Transverse colon (tissue), 4 donors: ENCODE results near the gene ALK. TPM values are rescaled to one million over a fixed set of nuclear protein-coding genes. Genes with fewer than 3 reads are reported as not detected.

Experiments used
- DNase-seq: peaks from one replicate; pipeline ENCODE4 v3.0.0-alpha.2; 2019
- H3K27ac ChIP-seq, 4 donors: fragments of 200-600 bp; sonication (generic); 2 replicates each; pipeline ENCODE4 v1.5.1; 2016 to 2018; ENCODE audit warnings: inconsistent platforms in 4 of 4
- H3K27me3 ChIP-seq: fragments of 200-600 bp; sonication (generic); 2 replicates; pipeline ENCODE4 v1.5.1; 2017; ENCODE audit warnings: inconsistent platforms
- H3K36me3 ChIP-seq, 4 donors: fragments of 200-600 bp; sonication (generic); 2 replicates each; pipeline ENCODE4 v1.5.1; 2017 to 2019; ENCODE audit warnings: inconsistent platforms in 4 of 4
- H3K4me1 ChIP-seq, 4 donors: fragments of 200-600 bp; sonication (generic); 2 replicates each; pipeline ENCODE4 v1.5.1; 2017 to 2020; ENCODE audit warnings: inconsistent platforms in 4 of 4
- H3K4me3 ChIP-seq, 4 donors: fragments of 200-600 bp; sonication (generic); 1 replicate in 1 of 4; 2 replicates in 3 of 4; pipeline versions ENCODE4 v1.5.1 to v1.6.1; 2017 to 2019; ENCODE audit warnings: inconsistent platforms in 4 of 4
- H3K9me3 ChIP-seq, 2 donors: fragments of 200-600 bp; sonication (generic); 2 replicates each; pipeline ENCODE4 v1.5.1; 2017 to 2019; ENCODE audit warnings: inconsistent platforms in 2 of 2
- CTCF ChIP-seq, 5 experiments: fragments of 200-600 bp in 3 of 5; fragments of 450-650 bp in 2 of 5; sonication (generic) in 3 of 5; IDR thresholded peaks; 1 replicate in 2 of 5; 2 replicates in 3 of 5; pipeline ENCODE4 v1.5.1; 2016 to 2017; ENCODE audit warnings: antibody characterized with exemption in 5 of 5, inconsistent platforms in 3 of 5, mild to moderate bottlenecking in 2 of 5, moderate library complexity in 1 of 5
- EP300 ChIP-seq: sonication (generic); formaldehyde crosslinking; IDR thresholded peaks from one replicate; pipeline ENCODE4 v1.6.1; 2017; ENCODE audit warnings: antibody characterized with exemption, low read depth
- POLR2A ChIP-seq: fragments of 450-650 bp; IDR thresholded peaks from one replicate; pipeline ENCODE4 v1.6.1; 2016; ENCODE audit warnings: antibody characterized with exemption, mild to moderate bottlenecking, moderate library complexity
- POLR2AphosphoS5 ChIP-seq, 3 donors: sonication (generic); formaldehyde crosslinking; IDR thresholded peaks; one replicate each; pipeline ENCODE4 v1.6.1; 2016; ENCODE audit warnings: antibody characterized with exemption in 3 of 3
- WGBS, 2 donors: methylation state at CpG; one replicate each; pipeline ENCODE4 v1.1.5; 2018; ENCODE audit warnings: low coverage in 1 of 2; 5-methylcytosine and 5-hydroxymethylcytosine counted together
- in situ Hi-C, 4 donors: fragments of 200-750 bp; cut with MboI; loops; one replicate each; pipeline versions ENCODE4 v1.15.0 to v1.15.1; 2017; ENCODE audit warnings: low sequenced_read_pairs in 3 of 4, low pct_ligation_motif_present in 1 of 4, low pct_unique_long_range_greater_than_20kb in 1 of 4
- intact Hi-C: fragments of 100-400 bp; cut with DNase I; formaldehyde crosslinking; loops from one replicate; pipeline ENCODE4 v1.15.1; 2023; ENCODE audit warnings: low total_unique reads
- total RNA-seq, 4 donors: library from RNA; depleted of rRNA; stranded (reverse); fragments of >200 nt; gene quantifications; one replicate each; pipeline ENCODE4 v1.1.0, GENCODE V29; 2016

Gene ALK
- total RNA-seq, 4 donors from 2014 or later, result 0.32 to 0.82 TPM; not detected in 2

GRCh38 chr2:29206941-29207340, 714.4 kb downstream of the ALK start:
- Histone ChIP-seq H3K27ac (no peak overlapping the region), H3K4me3 (no peak overlapping the region), H3K9me3 (no peaks in the 10 kb centered on the region), H3K36me3 (no peaks in the 10 kb centered on the region), H3K27me3 (no peaks in the 10 kb centered on the region), H3K4me1 (no peaks in the 10 kb centered on the region)
- no peak for TF ChIP-seq CTCF (IDR thresholded peaks at IDR 0.05)
- TF ChIP-seq EP300, result no peak
- TF ChIP-seq POLR2A, result no peak
- 70 to 72% methylated on average over 2 to 5 of the region's 5 CpGs for WGBS, 2 donors
- intact Hi-C loops (no loop called here), in situ Hi-C loops (loop anchor here in 2 of 4 donors (5.0 to 25.0 kb wide), 3 partner anchors 250 to 620 kb away; no protein-coding TSS in a partner anchor)
- DNase-seq, result no peak

- TF ChIP-seq EP300, result no peak
- no peak for TF ChIP-seq POLR2A
- TF ChIP-seq POLR2AphosphoS5 (IDR thresholded peaks at IDR 0.05), result no peak
- no peak for TF ChIP-seq CTCF (IDR thresholded peaks at IDR 0.05)
- H3K4me3 ChIP-seq, result no peak overlapping the region
- H3K27me3 ChIP-seq, result no peaks in the 10 kb centered on the region
- in situ Hi-C loops (loop anchor here (5.0 to 25.0 kb wide), 3 partner anchors 246 to 616 kb away; no protein-coding TSS in a partner anchor), intact Hi-C loops (no loop called here)
- H3K4me1 ChIP-seq, result no peaks in the 10 kb centered on the region
- no peaks in the 10 kb centered on the region for H3K36me3 ChIP-seq
- H3K27ac ChIP-seq, result no peak overlapping the region
- 84% methylated on average over 5 of the region's 5 CpGs; no CpG with 5 or more reads in 1 of the 2 donors for WGBS, 2 donors
- H3K9me3 ChIP-seq, result no peaks in the 10 kb centered on the region
- DNase-seq, result no peak
These were observed 718.4 kb downstream of the ALK start for GRCh38 chr2:29202819-29203495.

- intact Hi-C loops, result no loop called here
- no peaks in the 10 kb centered on the region for H3K27me3 ChIP-seq
- H3K27ac ChIP-seq, result no peak overlapping the region
- in situ Hi-C loops, result loop anchor here (5.0 to 25.0 kb wide), 3 partner anchors 245 to 615 kb away; no protein-coding TSS in a partner anchor
- 36 to 48% methylated on average over 5 of the region's 5 CpGs for WGBS, 2 donors
- no peaks in the 10 kb centered on the region for H3K36me3 ChIP-seq
- DNase-seq, result no peak
- no peaks in the 10 kb centered on the region for H3K9me3 ChIP-seq
- H3K4me1 ChIP-seq, result no peaks in the 10 kb centered on the region
- no peak for TF ChIP-seq POLR2A
- TF ChIP-seq POLR2AphosphoS5 (IDR thresholded peaks at IDR 0.05), result no peak
- no peak for TF ChIP-seq CTCF (IDR thresholded peaks at IDR 0.05)
- no peak for TF ChIP-seq EP300
- no peak overlapping the region for H3K4me3 ChIP-seq
These were observed 719.4 kb downstream of the ALK start for GRCh38 chr2:29201979-29202378.

GRCh38 chr2:29196792-29197788, 724.3 kb downstream of the ALK start:
- WGBS, 2 donors, result 33 to 36% methylated on average over 11 to 14 of the region's 14 CpGs
- TF ChIP-seq POLR2A, result no peak
- TF ChIP-seq CTCF (IDR thresholded peaks at IDR 0.05), result peak; percentile 68 to 82 (median 74)

More at GRCh38 chr2:29196792-29197788, 724.3 kb downstream of the ALK start:
- H3K27me3 ChIP-seq, result no peaks in the 10 kb centered on the region
- in situ Hi-C loops, result loop anchor here in 2 of 4 donors (10.0 to 25.0 kb wide), 2 partner anchors 242 to 360 kb away; no protein-coding TSS in a partner anchor
- H3K9me3 ChIP-seq, result no peaks in the 10 kb centered on the region
- no peak overlapping the region for H3K4me3 ChIP-seq
- no peaks in the 10 kb centered on the region for H3K4me1 ChIP-seq
- no peak overlapping the region for H3K27ac ChIP-seq
- peak; percentile 75 for DNase-seq
- H3K36me3 ChIP-seq, result no peaks in the 10 kb centered on the region
- intact Hi-C loops, result loop anchor here (2.0 kb wide), 1 partner anchor 238 kb away; no protein-coding TSS in a partner anchor
